Gastrocnemius medialis (tissue), 4 donors: ENCODE data around the gene RAVER2. TPM values are rescaled to one million over a fixed set of nuclear protein-coding genes. Genes with fewer than 3 reads are reported as not detected.
"Not testable (repeated sequence)": the region's sequence is repeated elsewhere in the genome, so short reads cannot be mapped to it uniquely, and the experiment has no call there.

Experiments used
- ATAC-seq, 2 donors: fragments of 150-250 bp; one replicate each; pipeline ENCODE4 v1.9.1; 2016
- DNase-seq, 2 donors: peaks; one replicate each; pipeline ENCODE4 v3.0.0-alpha.2; 2019
- H3K27ac ChIP-seq, 4 donors: fragments of 200-600 bp; sonication (generic); 1 replicate in 1 of 4; 2 replicates in 3 of 4; pipeline ENCODE4 v1.5.1; 2016 to 2018; ENCODE audit warnings: mild to moderate bottlenecking in 2 of 4, moderate library complexity in 1 of 4
- H3K27me3 ChIP-seq, 3 donors: fragments of 200-600 bp; sonication (generic) in 2 of 3; 1 replicate in 1 of 3; 2 replicates in 2 of 3; pipeline versions ENCODE4 v1.5.1 to v1.6.0; 2016 to 2019; ENCODE audit warnings: mild to moderate bottlenecking in 1 of 3, moderate library complexity in 1 of 3
- H3K36me3 ChIP-seq, 2 donors: fragments of 200-600 bp; sonication (generic) in 1 of 2; one replicate each; pipeline ENCODE4 v1.5.1; 2017 to 2018
- H3K4me1 ChIP-seq, 2 donors: fragments of 200-600 bp; sonication (generic) in 1 of 2; one replicate each; pipeline ENCODE4 v1.5.1; 2016 to 2017; ENCODE audit warnings: mild to moderate bottlenecking in 2 of 2
- H3K4me3 ChIP-seq, 4 donors: fragments of 200-600 bp; sonication (generic) in 3 of 4; 1 replicate in 1 of 4; 2 replicates in 3 of 4; pipeline ENCODE4 v1.5.1; 2016 to 2019; ENCODE audit warnings: mild to moderate bottlenecking in 2 of 4
- H3K9me3 ChIP-seq, 3 donors: fragments of 200-600 bp; sonication (generic) in 2 of 3; 1 replicate in 1 of 3; 2 replicates in 2 of 3; pipeline ENCODE4 v1.5.1; 2016 to 2019
- CTCF ChIP-seq, 5 experiments: fragments of 450-650 bp in 3 of 5; fragments of 200-600 bp in 2 of 5; sonication (generic) in 2 of 5; IDR thresholded peaks in 4 of 5; conservative IDR thresholded peaks in 1 of 5; 1 replicate in 4 of 5; 2 replicates in 1 of 5; pipeline ENCODE4 v1.5.1; 2016 to 2019; ENCODE audit warnings: antibody characterized with exemption in 5 of 5, mild to moderate bottlenecking in 3 of 5, moderate library complexity in 3 of 5
- POLR2A ChIP-seq, 2 donors: fragments of 450-650 bp; IDR thresholded peaks; one replicate each; pipeline ENCODE4 v1.6.1; 2017; ENCODE audit warnings: antibody characterized with exemption in 2 of 2, mild to moderate bottlenecking in 2 of 2, moderate library complexity in 2 of 2
- in situ Hi-C, 4 donors: fragments of 200-750 bp; cut with MboI; loops; one replicate each; pipeline versions ENCODE4 v1.15.0 to v1.8.0; 2017; ENCODE audit warnings: low sequenced_read_pairs in 4 of 4
- intact Hi-C: fragments of 100-400 bp; cut with DNase I; formaldehyde crosslinking; loops from one replicate; pipeline ENCODE4 v1.15.1; 2023; ENCODE audit warnings: low total_unique reads
- total RNA-seq, 4 donors: library from RNA; depleted of rRNA; stranded (reverse); fragments of >200 nt; gene quantifications; one replicate each; pipeline versions ENCODE4 v1.1.0 to v1.2.3, GENCODE V29; 2016

Gene RAVER2
- total RNA-seq, 4 donors from 2014 or later, result 8.4 to 9.4 (median 9.1) TPM

DNA sequence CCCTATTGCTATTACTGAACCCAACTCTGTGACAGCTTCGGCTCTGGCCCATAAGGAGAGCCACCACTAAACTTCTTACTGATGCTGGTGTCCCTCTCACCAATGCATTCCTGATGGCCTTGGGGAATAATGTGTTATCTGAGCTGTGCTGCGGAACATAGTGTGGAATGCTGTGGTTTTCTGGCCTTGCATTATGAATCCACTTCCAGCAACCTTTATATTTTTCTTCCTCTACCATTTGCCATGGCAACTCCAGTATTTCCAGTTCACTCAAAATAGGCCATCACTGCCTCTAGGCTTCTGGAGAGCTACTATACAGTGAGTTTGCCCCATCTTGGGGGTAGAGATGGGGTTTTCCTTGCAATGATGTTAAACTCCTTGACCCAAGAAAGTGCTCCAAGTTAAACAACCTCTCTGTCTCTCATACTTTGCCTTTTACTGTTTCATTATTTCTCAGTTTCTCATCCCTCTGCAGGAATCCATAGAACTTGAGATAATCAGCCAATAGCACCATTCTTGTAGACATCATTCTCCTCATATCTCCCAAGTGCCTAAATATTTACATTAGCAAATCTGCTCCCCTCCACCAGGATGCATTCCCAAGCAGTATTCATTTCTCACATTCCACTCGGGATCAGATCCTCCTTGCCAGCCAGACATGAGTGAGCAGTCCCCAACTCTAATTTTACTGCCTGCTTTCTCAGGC is 11.1 kb upstream of the RAVER2 start:
- in situ Hi-C loops (no loop called here), intact Hi-C loops (no loop called here)
- no peak overlapping the region for H3K4me3 ChIP-seq
- ATAC-seq (no peak), DNase-seq (no peak)
- H3K27ac ChIP-seq, result no peak overlapping the region
- H3K4me1 ChIP-seq, result no peaks in the 10 kb centered on the region
- TF ChIP-seq CTCF (IDR thresholded peaks at IDR 0.05 in 4 of 5, conservative IDR thresholded peaks at IDR 0.05 in 1 of 5) (no peak), POLR2A (IDR thresholded peaks at IDR 0.05) (no peak)
- H3K36me3 ChIP-seq, result no peaks in the 10 kb centered on the region
- no peaks in the 10 kb centered on the region for H3K27me3 ChIP-seq
- H3K9me3 ChIP-seq, result no peaks in the 10 kb centered on the region

GRCh38 chr1:64734287-64734652 is 10.6 kb upstream of the RAVER2 start:
- TF ChIP-seq CTCF (IDR thresholded peaks at IDR 0.05 in 4 of 5, conservative IDR thresholded peaks at IDR 0.05 in 1 of 5) (no peak), POLR2A (IDR thresholded peaks at IDR 0.05) (no peak)
- ATAC-seq, result no peak
- intact Hi-C loops (no loop called here), in situ Hi-C loops (no loop called here)
- no peak overlapping the region for H3K4me3 ChIP-seq
- H3K27me3 ChIP-seq, result no peaks in the 10 kb centered on the region
- no peak overlapping the region for H3K27ac ChIP-seq
- no peak for DNase-seq
- no peaks in the 10 kb centered on the region for H3K4me1 ChIP-seq
- H3K9me3 ChIP-seq, result no peaks in the 10 kb centered on the region
- no peaks in the 10 kb centered on the region for H3K36me3 ChIP-seq

DNA sequence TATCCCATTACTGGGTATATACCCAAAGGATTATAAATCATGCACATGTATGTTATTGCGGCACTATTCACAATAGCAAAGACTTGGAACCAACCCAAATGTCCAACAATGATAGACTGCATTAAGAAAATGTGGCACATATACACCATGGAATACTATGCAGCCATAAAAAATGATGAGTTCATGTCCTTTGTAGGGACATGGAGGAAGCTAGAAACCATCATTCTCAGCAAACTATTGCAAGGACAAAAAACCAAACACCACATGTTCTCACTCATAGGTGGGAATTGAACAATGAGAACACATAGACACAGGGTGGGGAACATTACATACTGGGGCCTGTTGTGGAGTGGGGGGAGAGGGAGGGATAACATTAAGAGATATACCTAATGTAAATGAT is 4.2 kb upstream of the RAVER2 start:
- H3K27me3 ChIP-seq, H3K4me1 ChIP-seq, H3K9me3 ChIP-seq, H3K27ac ChIP-seq, H3K36me3 ChIP-seq, ATAC-seq, in situ Hi-C loops, DNase-seq, intact Hi-C loops, H3K4me3 ChIP-seq: not testable (repeated sequence)

DNA sequence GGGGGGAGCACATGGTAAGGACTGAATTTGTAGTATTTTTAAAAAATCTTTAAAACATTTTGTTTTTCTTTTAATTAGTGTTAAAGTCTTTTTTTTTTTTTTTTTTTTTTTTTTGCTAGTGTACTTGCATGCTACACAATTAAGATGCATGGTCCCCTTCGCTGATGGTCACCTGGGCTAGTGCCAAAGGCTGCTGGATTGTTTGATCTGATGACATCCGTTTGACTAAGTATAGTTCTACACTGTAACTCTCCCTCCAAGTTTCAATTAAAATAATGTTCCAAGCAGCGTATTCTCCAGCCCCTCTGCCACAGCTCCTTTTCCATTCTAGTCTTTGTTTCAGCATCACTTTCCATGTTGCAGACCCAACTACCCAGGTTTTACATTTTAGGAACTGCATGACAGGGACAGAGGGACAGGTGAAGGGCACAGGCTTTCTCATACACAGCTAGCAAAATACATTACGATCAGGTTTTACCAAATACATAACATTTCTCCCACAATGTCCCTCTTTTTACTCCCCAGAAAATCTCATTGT is 852 bp upstream of the RAVER2 start:
- DNase-seq, result no peak
- no peaks in the 10 kb centered on the region for H3K9me3 ChIP-seq
- no peaks in the 10 kb centered on the region for H3K36me3 ChIP-seq
- intact Hi-C loops, result loop anchor here (2.0 kb wide), 1 partner anchor 81 kb away; no protein-coding TSS in a partner anchor
- in situ Hi-C loops, result no loop called here
- peak overlapping the region in 2 of 4 donors; percentile 83 to 89 for H3K27ac ChIP-seq
- no peak for TF ChIP-seq POLR2A (IDR thresholded peaks at IDR 0.05)
- no peak for TF ChIP-seq CTCF (IDR thresholded peaks at IDR 0.05 in 4 of 5, conservative IDR thresholded peaks at IDR 0.05 in 1 of 5)
- H3K27me3 ChIP-seq, result no peaks in the 10 kb centered on the region
- peak overlapping the region; percentile 80 to 86 (median 83) for H3K4me3 ChIP-seq
- no peak for ATAC-seq
- H3K4me1 ChIP-seq, result peaks cover 10 to 35% of the 10 kb centered on the region in 2 donors

GRCh38 chr1:64745181-64745985 is 508 bp downstream of the RAVER2 start:
- DNase-seq (peak; percentile 24 to 41), ATAC-seq (peak; percentile 79 to 81)
- no peaks in the 10 kb centered on the region for H3K9me3 ChIP-seq
- H3K27ac ChIP-seq, result peak overlapping the region; percentile 82 to 89 (median 82)
- TF ChIP-seq POLR2A (IDR thresholded peaks at IDR 0.05), result peak; percentile 24 to 38
- no peak for TF ChIP-seq CTCF (IDR thresholded peaks at IDR 0.05 in 4 of 5, conservative IDR thresholded peaks at IDR 0.05 in 1 of 5)
- in situ Hi-C loops (no loop called here), intact Hi-C loops (loop anchor here (2.0 to 5.0 kb wide), 3 partner anchors 63 to 322 kb away; no protein-coding TSS in a partner anchor)
- no peaks in the 10 kb centered on the region for H3K27me3 ChIP-seq
- no peaks in the 10 kb centered on the region for H3K36me3 ChIP-seq
- H3K4me1 ChIP-seq, result peaks cover 10 to 40% of the 10 kb centered on the region in 2 donors
- peak overlapping the region; percentile 80 to 86 (median 83) for H3K4me3 ChIP-seq
